ENCODE measurements around the gene TEX101.

Gene TEX101

DNA sequence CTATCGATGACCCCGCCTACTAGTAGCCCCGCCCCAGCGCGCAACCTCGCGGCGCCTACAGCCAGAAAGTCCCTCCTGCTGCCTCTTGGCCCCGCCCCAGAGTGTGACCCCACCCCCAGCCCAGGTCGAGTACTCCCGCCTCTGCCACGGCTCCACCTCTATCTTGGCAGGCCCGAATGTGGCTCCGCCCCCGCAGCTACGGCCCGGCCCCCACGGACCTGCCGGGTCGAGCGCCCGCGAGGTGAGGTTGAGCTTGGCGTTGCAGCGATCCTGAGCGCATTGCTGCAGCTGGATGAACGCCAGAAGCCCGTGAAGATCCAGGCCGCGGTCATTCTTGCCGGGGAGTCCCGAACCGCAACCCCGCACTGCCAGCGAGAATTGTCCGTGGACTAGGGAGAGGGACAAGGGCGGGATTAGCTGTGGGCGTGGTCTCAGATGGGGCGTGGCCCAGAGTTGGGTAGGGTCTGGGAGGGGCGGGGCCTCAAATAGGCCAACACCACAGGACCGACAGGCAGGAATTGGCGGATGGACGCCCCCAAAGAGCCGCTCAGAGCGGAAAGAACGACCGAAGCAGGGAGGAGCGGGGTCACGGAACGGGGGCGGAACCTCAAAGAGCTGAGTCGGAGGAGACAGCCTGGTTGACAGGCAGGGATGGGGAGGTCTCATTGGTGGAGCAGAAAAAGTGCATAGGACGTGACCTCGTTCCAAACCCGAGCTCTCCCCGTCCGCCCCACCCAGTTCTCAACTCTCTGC lies 48.9 kb downstream of the TEX101 start (continued):
- TF ChIP-seq, protein P1, sequence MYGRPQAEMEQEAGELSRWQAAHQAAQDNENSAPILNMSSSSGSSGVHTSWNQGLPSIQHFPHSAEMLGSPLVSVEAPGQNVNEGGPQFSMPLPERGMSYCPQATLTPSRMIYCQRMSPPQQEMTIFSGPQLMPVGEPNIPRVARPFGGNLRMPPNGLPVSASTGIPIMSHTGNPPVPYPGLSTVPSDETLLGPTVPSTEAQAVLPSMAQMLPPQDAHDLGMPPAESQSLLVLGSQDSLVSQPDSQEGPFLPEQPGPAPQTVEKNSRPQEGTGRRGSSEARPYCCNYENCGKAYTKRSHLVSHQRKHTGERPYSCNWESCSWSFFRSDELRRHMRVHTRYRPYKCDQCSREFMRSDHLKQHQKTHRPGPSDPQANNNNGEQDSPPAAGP (tag by site-specific recombination; IDR thresholded peaks at IDR 0.05), result peak; percentile 36
- TF ChIP-seq, protein P2, sequence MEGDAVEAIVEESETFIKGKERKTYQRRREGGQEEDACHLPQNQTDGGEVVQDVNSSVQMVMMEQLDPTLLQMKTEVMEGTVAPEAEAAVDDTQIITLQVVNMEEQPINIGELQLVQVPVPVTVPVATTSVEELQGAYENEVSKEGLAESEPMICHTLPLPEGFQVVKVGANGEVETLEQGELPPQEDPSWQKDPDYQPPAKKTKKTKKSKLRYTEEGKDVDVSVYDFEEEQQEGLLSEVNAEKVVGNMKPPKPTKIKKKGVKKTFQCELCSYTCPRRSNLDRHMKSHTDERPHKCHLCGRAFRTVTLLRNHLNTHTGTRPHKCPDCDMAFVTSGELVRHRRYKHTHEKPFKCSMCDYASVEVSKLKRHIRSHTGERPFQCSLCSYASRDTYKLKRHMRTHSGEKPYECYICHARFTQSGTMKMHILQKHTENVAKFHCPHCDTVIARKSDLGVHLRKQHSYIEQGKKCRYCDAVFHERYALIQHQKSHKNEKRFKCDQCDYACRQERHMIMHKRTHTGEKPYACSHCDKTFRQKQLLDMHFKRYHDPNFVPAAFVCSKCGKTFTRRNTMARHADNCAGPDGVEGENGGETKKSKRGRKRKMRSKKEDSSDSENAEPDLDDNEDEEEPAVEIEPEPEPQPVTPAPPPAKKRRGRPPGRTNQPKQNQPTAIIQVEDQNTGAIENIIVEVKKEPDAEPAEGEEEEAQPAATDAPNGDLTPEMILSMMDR (tag by site-specific recombination; IDR thresholded peaks at IDR 0.05), result no peak
- no peak for TF ChIP-seq OSR2 (tag by site-specific recombination; IDR thresholded peaks at IDR 0.05)
- TF ChIP-seq ZFP37 (tag by site-specific recombination; IDR thresholded peaks at IDR 0.05), result peak; percentile 21; the same call in 1 of the 2 replicates
- TF ChIP-seq, protein P3, sequence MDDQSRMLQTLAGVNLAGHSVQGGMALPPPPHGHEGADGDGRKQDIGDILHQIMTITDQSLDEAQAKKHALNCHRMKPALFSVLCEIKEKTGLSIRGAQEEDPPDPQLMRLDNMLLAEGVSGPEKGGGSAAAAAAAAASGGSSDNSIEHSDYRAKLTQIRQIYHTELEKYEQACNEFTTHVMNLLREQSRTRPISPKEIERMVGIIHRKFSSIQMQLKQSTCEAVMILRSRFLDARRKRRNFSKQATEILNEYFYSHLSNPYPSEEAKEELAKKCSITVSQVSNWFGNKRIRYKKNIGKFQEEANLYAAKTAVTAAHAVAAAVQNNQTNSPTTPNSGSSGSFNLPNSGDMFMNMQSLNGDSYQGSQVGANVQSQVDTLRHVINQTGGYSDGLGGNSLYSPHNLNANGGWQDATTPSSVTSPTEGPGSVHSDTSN (CRISPR knock-in tag; IDR thresholded peaks at IDR 0.05), result no peak
- TF ChIP-seq, protein P4, sequence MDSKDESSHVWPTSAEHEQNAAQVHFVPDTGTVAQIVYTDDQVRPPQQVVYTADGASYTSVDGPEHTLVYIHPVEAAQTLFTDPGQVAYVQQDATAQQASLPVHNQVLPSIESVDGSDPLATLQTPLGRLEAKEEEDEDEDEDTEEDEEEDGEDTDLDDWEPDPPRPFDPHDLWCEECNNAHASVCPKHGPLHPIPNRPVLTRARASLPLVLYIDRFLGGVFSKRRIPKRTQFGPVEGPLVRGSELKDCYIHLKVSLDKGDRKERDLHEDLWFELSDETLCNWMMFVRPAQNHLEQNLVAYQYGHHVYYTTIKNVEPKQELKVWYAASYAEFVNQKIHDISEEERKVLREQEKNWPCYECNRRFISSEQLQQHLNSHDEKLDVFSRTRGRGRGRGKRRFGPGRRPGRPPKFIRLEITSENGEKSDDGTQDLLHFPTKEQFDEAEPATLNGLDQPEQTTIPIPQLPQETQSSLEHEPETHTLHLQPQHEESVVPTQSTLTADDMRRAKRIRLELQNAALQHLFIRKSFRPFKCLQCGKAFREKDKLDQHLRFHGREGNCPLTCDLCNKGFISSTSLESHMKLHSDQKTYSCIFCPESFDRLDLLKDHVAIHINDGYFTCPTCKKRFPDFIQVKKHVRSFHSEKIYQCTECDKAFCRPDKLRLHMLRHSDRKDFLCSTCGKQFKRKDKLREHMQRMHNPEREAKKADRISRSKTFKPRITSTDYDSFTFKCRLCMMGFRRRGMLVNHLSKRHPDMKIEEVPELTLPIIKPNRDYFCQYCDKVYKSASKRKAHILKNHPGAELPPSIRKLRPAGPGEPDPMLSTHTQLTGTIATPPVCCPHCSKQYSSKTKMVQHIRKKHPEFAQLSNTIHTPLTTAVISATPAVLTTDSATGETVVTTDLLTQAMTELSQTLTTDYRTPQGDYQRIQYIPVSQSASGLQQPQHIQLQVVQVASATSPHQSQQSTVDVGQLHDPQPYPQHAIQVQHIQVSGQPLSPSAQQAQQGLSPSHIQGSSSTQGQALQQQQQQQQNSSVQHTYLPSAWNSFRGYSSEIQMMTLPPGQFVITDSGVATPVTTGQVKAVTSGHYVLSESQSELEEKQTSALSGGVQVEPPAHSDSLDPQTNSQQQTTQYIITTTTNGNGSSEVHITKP (tag by site-specific recombination; IDR thresholded peaks at IDR 0.05), result peak; percentile 33
- 0 out of 2 replicates have a peak, but pooled peaks have one; percentile 24 for TF ChIP-seq ZNF366 (tag by site-specific recombination; conservative IDR thresholded peaks at IDR 0.05)
- no peak for TF ChIP-seq ZNF624 (tag by site-specific recombination; IDR thresholded peaks at IDR 0.05)
- no peak for TF ChIP-seq ZXDB (tag by site-specific recombination; IDR thresholded peaks at IDR 0.05)
- peak; percentile 96 for TF ChIP-seq ZNF335 (tag by site-specific recombination; conservative IDR thresholded peaks at IDR 0.05)
- TF ChIP-seq ZBTB48 (tag by site-specific recombination; IDR thresholded peaks at IDR 0.05), result no peak
- TF ChIP-seq IKZF3 (tag by site-specific recombination; IDR thresholded peaks at IDR 0.05), result peak; percentile 69; the same call in 1 of the 2 replicates
- peak; percentile 99 for TF ChIP-seq KLF9 (tag by site-specific recombination; IDR thresholded peaks at IDR 0.05; ENCODE audit: low read depth)
- no peak for TF ChIP-seq ZNF473 (tag by site-specific recombination; IDR thresholded peaks at IDR 0.05)
- TF ChIP-seq ZNF239 (tag by site-specific recombination; IDR thresholded peaks at IDR 0.05), result no peak
- TF ChIP-seq, protein P5, sequence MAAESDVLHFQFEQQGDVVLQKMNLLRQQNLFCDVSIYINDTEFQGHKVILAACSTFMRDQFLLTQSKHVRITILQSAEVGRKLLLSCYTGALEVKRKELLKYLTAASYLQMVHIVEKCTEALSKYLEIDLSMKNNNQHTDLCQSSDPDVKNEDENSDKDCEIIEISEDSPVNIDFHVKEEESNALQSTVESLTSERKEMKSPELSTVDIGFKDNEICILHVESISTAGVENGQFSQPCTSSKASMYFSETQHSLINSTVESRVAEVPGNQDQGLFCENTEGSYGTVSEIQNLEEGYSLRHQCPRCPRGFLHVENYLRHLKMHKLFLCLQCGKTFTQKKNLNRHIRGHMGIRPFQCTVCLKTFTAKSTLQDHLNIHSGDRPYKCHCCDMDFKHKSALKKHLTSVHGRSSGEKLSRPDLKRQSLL (tag by site-specific recombination; IDR thresholded peaks at IDR 0.05), result no peak
- peak; percentile 17; the same call in 1 of the 2 replicates for TF ChIP-seq ZNF501 (tag by site-specific recombination; IDR thresholded peaks at IDR 0.05)
- TF ChIP-seq TRIM28 (IDR thresholded peaks at IDR 0.05; ENCODE audit: borderline replicate concordance, low read length), result no peak
- TF ChIP-seq, protein P6, sequence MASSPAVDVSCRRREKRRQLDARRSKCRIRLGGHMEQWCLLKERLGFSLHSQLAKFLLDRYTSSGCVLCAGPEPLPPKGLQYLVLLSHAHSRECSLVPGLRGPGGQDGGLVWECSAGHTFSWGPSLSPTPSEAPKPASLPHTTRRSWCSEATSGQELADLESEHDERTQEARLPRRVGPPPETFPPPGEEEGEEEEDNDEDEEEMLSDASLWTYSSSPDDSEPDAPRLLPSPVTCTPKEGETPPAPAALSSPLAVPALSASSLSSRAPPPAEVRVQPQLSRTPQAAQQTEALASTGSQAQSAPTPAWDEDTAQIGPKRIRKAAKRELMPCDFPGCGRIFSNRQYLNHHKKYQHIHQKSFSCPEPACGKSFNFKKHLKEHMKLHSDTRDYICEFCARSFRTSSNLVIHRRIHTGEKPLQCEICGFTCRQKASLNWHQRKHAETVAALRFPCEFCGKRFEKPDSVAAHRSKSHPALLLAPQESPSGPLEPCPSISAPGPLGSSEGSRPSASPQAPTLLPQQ (tag by site-specific recombination; IDR thresholded peaks at IDR 0.05), result peak; percentile 90
- TF ChIP-seq, protein P7, sequence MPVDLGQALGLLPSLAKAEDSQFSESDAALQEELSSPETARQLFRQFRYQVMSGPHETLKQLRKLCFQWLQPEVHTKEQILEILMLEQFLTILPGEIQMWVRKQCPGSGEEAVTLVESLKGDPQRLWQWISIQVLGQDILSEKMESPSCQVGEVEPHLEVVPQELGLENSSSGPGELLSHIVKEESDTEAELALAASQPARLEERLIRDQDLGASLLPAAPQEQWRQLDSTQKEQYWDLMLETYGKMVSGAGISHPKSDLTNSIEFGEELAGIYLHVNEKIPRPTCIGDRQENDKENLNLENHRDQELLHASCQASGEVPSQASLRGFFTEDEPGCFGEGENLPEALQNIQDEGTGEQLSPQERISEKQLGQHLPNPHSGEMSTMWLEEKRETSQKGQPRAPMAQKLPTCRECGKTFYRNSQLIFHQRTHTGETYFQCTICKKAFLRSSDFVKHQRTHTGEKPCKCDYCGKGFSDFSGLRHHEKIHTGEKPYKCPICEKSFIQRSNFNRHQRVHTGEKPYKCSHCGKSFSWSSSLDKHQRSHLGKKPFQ (tag by site-specific recombination; IDR thresholded peaks at IDR 0.05), result no peak
- peak; percentile 78 for TF ChIP-seq GLIS1 (tag by site-specific recombination; IDR thresholded peaks at IDR 0.05)
- TF ChIP-seq, protein P8, sequence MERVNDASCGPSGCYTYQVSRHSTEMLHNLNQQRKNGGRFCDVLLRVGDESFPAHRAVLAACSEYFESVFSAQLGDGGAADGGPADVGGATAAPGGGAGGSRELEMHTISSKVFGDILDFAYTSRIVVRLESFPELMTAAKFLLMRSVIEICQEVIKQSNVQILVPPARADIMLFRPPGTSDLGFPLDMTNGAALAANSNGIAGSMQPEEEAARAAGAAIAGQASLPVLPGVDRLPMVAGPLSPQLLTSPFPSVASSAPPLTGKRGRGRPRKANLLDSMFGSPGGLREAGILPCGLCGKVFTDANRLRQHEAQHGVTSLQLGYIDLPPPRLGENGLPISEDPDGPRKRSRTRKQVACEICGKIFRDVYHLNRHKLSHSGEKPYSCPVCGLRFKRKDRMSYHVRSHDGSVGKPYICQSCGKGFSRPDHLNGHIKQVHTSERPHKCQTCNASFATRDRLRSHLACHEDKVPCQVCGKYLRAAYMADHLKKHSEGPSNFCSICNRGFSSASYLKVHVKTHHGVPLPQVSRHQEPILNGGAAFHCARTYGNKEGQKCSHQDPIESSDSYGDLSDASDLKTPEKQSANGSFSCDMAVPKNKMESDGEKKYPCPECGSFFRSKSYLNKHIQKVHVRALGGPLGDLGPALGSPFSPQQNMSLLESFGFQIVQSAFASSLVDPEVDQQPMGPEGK (tag by site-specific recombination; IDR thresholded peaks at IDR 0.05), result peak; percentile 97

All from HEK293 (cell line).